ENCODE data around the gene ZNF117. TPM values are rescaled to one million over a fixed set of nuclear protein-coding genes. Genes with fewer than 3 reads are reported as not detected.
"Not testable (repeated sequence)": the region's sequence is repeated elsewhere in the genome, so short reads cannot be mapped to it uniquely, and the experiment has no call there.

Gene ZNF117
- total and polyA plus RNA-seq, 3 donors from 2014 or later = 5.8 to 45.7 (median 43.5) TPM

GRCh38 chr7:64938540-64938939, 52.3 kb downstream of the ZNF117 start:
- Histone ChIP-seq H3K9me3 (no peaks in the 10 kb centered on the region), H3K27ac (no peak overlapping the region), H3K36me3 (ENCODE audit: low read depth, missing control alignments) (no peaks in the 10 kb centered on the region), H3K27me3 (no peaks in the 10 kb centered on the region), H3K4me3 (no peak overlapping the region), H3K4me1 (no peaks in the 10 kb centered on the region)
- 96 to 97% methylated on average over 1 of the region's 1 CpG for WGBS, 2 donors
- TF ChIP-seq CTCF (IDR thresholded peaks at IDR 0.05) (no peak), POLR2A (IDR thresholded peaks at IDR 0.05) (no peak)
- intact Hi-C loops (cut with DNase I; ENCODE audit: low total_unique reads) = no loop called here
- DNase-seq = no peak

- 97 to 100% methylated on average over 1 of the region's 1 CpG for WGBS, 2 donors
- no peak for DNase-seq
- TF ChIP-seq CTCF (IDR thresholded peaks at IDR 0.05) (no peak), POLR2A (IDR thresholded peaks at IDR 0.05) (no peak)
- intact Hi-C loops (cut with DNase I; ENCODE audit: low total_unique reads) = no loop called here
- Histone ChIP-seq H3K4me1 (no peaks in the 10 kb centered on the region), H3K27ac (no peak overlapping the region), H3K27me3 (no peaks in the 10 kb centered on the region), H3K36me3 (ENCODE audit: low read depth, missing control alignments) (no peaks in the 10 kb centered on the region), H3K4me3 (no peak overlapping the region), H3K9me3 (no peaks in the 10 kb centered on the region)
Measured at GRCh38 chr7:64934478-64934877, 56.4 kb downstream of the ZNF117 start.

GRCh38 chr7:64928252-64929187, 62.3 kb downstream of the ZNF117 start:
- H3K4me1 ChIP-seq; H3K27me3 ChIP-seq; intact Hi-C loops (cut with DNase I; ENCODE audit: low total_unique reads); H3K36me3 ChIP-seq (ENCODE audit: low read depth, missing control alignments); H3K9me3 ChIP-seq; H3K4me3 ChIP-seq; H3K27ac ChIP-seq; DNase-seq: not testable (repeated sequence)
- WGBS, 2 donors = 98% methylated on average over 4 of the region's 4 CpGs

Small RNA genes lying within 50 kb of the gene (small RNA-seq; reads per million reads assigned to genes)
- 0 reads per million in 2 donors for gene RNU6-1229P

Other genes with a start within 250 kb of the ZNF117 start
- 10 to 100 TPM; 13.1 to 19.1 TPM for gene ZNF138, start 196.6 kb downstream of the ZNF117 start, total RNA-seq
- 3.9 TPM for gene ZNF138, start 196.6 kb downstream of the ZNF117 start, polyA plus RNA-seq (ENCODE audit: insufficient read depth, low read depth, low replicate concordance)
- 10 to 100 TPM; 13.6 to 36.0 TPM for gene ZNF273, start 87.8 kb downstream of the ZNF117 start, total RNA-seq
- gene ZNF273, start 87.8 kb downstream of the ZNF117 start, polyA plus RNA-seq (ENCODE audit: insufficient read depth, low read depth, low replicate concordance) = 10.6 TPM
- 10 to 100 TPM; 75.7 to 92.4 TPM for gene ERV3-1, start 15.7 kb upstream of the ZNF117 start, total RNA-seq
- gene ERV3-1, start 15.7 kb upstream of the ZNF117 start, polyA plus RNA-seq (ENCODE audit: insufficient read depth, low read depth, low replicate concordance) = 14.8 TPM

Data from testis (tissue), 3 donors.